ENCODE results near the gene CCDC149.

DNA sequence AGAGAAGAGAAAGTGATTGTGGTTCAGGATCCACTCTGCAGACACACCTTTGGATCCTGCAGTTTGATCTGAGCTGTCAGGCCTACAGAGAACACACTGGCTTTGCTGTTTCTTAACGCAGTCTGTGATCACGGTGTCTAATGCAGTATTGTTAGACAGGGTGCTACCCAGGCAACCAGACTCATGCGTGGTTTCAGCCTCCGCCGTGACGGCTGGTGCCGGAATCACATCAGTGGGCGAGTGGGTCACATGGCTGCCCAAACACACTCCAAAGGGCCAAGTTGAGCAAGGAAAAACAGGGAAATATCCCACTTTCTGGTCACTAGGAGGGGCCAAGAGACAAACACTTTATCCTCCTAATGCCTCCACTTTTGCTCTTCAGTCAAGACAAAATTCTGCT lies 27.5 kb downstream of the CCDC149 start:
- TF ChIP-seq, protein P1, sequence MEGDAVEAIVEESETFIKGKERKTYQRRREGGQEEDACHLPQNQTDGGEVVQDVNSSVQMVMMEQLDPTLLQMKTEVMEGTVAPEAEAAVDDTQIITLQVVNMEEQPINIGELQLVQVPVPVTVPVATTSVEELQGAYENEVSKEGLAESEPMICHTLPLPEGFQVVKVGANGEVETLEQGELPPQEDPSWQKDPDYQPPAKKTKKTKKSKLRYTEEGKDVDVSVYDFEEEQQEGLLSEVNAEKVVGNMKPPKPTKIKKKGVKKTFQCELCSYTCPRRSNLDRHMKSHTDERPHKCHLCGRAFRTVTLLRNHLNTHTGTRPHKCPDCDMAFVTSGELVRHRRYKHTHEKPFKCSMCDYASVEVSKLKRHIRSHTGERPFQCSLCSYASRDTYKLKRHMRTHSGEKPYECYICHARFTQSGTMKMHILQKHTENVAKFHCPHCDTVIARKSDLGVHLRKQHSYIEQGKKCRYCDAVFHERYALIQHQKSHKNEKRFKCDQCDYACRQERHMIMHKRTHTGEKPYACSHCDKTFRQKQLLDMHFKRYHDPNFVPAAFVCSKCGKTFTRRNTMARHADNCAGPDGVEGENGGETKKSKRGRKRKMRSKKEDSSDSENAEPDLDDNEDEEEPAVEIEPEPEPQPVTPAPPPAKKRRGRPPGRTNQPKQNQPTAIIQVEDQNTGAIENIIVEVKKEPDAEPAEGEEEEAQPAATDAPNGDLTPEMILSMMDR (IDR thresholded peaks at IDR 0.05) = no peak
- TF ChIP-seq POLR2A (IDR thresholded peaks at IDR 0.05) (no peak), POLR2AphosphoS5 (IDR thresholded peaks at IDR 0.05) (no peak), EP300 (IDR thresholded peaks at IDR 0.05) (no peak)
